ENCODE data around the gene CLDN9.
A peak's percentile ranks its signal among the peaks of the same experiment; 100 is the strongest.

CLDN9 gene

GRCh38 chr16:3020604-3021448 lies 8.1 kb downstream of the CLDN9 start:
- peak; percentile 67 for DNase-seq

GRCh38 chr16:3021449-3022207 lies 8.9 kb downstream of the CLDN9 start:
- peak; percentile 66 for DNase-seq

- DNase-seq = peak; percentile 75
Observed at GRCh38 chr16:3022208-3022683, 9.5 kb downstream of the CLDN9 start.

GRCh38 chr16:3022684-3023414 lies 10.1 kb downstream of the CLDN9 start:
- no peak for DNase-seq

GRCh38 chr16:3023415-3023668 lies 10.6 kb downstream of the CLDN9 start:
- DNase-seq = no peak

DNA sequence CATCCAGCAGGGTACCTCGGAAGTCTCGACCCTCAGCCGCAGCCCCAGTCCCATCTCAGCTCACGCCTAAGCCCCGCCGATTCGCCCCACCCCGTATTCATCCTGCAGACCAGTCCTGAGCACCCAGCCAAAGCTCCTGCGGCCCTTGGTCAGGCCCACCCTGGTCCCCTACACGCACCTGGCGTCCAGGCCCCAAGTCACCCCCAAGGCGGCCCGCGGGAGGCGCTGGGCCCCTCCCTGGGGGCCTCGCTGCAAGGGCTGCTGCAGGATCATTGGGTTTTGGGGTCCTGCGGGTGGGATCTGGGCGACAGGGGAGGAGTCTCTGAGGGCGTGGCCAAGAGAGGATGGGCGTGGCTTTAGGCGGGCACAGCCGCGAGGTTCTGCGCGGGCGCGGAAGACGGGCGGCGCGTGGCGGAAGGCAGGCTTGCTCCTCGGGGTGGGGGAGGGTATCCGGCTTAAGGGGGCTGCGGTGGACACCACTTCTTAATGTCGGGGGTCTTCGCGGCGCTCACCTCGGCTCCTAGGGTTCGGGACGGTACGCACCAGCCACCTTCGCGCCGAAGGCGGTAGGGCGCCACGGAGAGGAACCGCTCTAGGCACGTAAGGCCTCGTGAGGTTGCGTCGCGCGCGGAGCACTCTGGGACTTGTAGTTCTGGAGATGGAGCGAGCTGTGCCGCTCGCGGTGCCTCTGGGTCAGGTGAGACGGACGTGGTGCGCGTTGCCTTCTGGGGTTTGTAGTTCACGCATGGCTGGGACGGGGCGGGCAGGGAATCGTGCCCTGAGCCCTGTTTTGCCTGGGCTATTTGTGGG lies 11.2 kb downstream of the CLDN9 start, which contains the start of the genes HCFC1R1 and THOC6:
TSS of gene HCFC1R1 (minus strand) at position 274 of the 810 bp plus-strand sequence. CDS start at position 273, 1 bp downstream.
TSS of gene THOC6 (plus strand) at position 367 of the 810 bp plus-strand sequence. CDS start at position 659, 292 bp downstream.
- peak; percentile 96 for DNase-seq

DNA sequence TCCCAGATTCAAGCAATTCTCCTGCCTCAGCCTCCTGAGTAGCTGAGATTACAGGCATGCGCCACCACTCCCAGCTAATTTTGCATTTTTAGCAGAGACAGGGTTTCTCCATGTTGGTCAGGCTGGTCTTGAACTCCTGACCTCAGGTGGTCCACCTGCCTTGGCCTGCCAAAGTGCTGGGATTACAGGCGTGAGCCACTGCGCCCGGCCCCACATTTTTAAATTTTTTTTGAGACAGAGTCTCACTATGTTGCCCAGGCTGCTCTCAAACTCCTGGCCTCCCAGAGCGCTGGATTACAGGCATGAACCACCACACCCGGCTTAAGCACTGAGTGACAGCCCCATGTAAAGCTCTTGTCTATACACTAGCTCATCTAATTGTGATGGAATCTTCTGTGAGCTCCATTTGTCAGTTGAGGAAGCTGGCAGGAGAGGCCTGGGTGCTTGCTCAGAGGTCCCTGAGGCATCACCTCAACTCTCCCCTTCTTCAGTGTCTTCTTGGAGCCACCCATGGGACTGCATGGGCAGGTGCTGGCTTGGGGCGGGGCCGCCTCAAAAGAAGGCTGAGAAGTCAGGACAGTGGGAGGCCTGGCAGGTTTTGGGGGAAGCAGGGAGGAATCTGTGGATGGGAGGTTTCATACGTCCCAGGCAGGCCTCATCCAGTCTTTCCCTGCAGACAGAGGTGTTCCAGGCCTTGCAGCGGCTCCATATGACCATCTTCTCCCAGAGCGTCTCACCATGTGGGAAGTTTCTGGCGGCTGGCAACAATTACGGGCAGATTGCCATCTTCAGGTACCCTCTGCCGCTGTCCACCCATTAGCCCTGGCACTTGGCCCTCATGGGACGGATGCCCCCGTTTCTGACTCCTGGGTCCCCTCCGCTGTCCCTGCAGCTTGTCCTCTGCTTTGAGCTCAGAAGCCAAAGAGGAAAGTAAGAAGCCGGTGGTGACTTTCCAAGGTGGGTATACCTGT lies 12.6 kb downstream of the CLDN9 start:
- no peak for DNase-seq

DNA sequence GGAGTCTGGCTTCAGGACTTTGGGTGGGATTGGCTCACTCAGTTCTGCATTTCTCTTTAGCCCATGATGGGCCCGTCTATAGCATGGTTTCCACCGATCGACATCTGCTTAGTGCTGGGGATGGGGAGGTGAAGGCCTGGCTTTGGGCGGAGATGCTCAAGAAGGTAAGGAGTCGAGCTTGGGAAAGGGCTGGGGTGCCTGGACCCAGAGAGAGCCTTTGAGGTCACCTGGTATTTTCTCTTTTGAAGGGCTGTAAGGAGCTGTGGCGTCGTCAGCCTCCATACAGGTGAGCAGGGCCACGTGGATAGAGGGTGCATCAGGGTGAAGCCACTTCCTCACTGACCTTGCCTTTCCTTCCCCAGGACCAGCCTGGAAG lies 13.3 kb downstream of the CLDN9 start:
- DNase-seq = no peak

DNA sequence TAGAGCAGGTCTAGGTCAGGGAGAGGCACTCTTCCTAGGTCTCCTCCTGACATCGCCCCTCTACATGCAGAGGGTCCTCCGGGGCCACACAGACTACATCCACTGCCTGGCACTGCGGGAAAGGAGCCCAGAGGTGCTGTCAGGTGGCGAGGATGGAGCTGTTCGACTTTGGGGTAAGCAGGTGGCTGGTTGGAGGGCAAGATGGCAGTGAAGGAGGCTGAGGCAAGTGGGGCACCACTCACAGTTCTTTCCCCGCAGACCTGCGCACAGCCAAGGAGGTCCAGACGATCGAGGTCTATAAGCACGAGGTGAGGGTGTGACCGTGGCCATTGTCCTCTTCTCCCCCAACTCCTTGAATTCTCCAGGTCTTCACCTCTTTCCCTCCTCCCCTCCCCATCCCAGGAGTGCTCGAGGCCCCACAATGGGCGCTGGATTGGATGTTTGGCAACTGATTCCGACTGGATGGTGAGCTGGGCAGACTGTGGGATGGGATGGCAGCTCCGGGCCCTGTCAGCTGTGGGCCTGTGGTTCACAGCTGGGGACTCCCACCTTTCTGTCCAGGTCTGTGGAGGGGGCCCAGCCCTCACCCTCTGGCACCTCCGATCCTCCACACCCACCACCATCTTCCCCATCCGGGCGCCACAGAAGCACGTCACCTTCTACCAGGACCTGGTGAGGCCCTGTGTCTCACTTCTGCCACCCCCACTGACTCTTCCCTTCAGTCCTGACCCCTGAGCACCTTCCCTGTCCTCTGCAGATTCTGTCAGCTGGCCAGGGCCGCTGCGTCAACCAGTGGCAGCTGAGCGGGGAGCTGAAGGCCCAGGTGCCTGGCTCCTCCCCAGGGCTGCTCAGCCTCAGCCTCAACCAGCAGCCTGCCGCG lies 14.1 kb downstream of the CLDN9 start:
- no peak for DNase-seq

DNA sequence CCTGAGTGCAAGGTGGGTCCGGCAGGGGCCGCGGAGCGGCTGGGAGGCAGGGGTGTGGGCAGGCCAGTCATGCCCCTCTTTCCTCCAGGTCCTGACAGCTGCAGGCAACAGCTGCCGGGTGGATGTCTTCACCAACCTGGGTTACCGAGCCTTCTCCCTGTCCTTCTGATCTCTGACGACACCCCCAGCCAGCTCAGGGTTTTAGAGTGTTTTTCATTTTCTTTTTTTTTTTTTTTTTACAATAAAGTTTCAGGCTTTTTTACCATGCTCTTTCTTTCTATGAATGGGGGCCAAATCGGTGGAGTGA lies 14.7 kb downstream of the CLDN9 start:
- no peak for DNase-seq

GRCh38 chr16:3027983-3028715 lies 15.4 kb downstream of the CLDN9 start:
- DNase-seq = peak; percentile 86

GRCh38 chr16:3028716-3029319 lies 16.1 kb downstream of the CLDN9 start:
- DNase-seq = no peak

DNA sequence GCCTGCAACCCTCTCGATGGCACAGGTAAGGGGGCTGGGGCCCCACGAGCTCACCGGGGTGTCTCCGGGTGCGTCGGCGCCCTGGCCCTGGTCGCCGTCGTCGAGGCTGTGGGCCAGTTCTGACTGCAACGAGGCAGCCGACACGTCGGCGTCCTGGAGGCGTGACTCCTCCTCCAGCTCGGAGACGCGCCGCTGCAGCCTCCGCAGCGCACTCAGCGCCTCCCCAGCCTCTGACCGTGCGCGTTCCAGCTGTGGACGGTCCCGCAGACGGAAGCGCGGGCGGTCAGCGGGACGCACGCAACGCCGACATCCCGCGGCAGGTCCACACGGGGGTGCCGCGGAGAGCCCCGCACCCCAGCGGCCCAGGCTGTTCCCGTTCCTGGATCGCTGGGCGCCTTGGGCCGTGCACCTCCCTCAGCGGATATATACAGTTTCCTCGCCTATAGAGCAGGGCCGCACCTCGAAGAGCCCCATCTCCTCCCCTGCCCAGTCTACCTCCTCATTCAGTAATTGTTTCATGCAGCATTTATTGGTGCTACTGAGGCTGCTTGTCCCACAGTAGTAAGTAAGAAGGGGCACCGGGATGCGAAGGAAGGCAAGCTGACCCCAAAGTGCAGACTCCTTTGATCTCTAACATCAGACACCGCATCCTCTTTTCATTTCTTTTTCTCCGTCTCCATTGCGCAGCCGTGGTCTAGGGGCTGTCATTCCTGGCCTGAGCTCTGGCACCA lies 16.9 kb downstream of the CLDN9 start:
- DNase-seq = no peak

DNA sequence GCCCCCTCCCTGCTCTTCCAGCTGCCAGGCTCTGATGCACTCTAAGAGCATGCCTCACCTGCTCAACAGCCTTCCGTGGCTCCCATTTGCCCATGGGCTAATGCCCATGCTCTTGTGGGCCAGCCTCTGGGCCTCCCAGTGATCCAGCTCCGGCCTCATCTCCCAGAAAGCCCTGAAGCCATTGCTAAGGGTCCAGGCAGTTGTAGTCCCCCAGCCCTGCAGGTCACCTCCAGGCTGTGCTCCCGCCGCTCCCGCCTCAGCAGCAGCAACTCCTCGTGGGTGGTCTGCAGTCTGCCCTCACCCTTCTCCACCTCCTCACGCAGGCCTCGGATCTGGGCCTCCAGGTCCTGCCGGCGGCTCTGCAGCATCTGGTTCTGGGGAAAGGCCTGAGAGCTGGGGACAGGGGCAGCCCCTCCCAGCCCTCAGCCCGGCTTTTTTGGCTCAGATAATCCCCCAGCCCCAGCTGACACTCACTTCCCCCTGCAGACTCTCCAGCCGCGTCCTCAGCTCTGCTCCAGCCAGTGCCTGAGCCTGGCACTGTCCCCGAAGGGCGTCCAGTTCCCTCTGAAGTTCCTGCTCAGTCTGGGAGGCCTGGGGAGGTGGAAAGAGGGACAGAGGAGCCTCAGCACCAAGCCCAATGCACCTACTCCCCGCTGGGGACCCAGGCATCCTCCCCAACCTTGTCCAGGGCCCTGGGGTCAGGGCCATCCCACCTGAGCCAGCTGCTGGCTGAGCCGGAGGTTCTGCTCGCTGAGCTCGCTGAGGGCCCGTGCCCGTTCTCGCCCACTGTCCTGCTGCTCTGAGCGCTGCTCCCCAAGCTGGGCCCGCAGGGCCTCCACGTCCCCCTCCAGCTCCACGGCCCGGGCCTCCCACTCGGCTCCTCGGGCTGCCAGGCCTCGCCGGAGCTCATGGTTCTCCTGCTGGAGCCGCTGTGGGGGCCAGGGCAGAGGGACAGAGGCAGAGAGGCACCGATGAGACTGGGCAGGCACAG lies 17.8 kb downstream of the CLDN9 start:
- no peak for DNase-seq

- no peak for DNase-seq
Observed at GRCh38 chr16:3032624-3033023, 19.9 kb downstream of the CLDN9 start.

GRCh38 chr16:3035289-3035971 lies 22.7 kb downstream of the CLDN9 start:
- no peak for DNase-seq
